ENCODE results near the gene ZNF324B.

GRCh38 chr19:58434217-58434616 lies 17.2 kb upstream of the ZNF324B start:
- TF ChIP-seq, protein P1, sequence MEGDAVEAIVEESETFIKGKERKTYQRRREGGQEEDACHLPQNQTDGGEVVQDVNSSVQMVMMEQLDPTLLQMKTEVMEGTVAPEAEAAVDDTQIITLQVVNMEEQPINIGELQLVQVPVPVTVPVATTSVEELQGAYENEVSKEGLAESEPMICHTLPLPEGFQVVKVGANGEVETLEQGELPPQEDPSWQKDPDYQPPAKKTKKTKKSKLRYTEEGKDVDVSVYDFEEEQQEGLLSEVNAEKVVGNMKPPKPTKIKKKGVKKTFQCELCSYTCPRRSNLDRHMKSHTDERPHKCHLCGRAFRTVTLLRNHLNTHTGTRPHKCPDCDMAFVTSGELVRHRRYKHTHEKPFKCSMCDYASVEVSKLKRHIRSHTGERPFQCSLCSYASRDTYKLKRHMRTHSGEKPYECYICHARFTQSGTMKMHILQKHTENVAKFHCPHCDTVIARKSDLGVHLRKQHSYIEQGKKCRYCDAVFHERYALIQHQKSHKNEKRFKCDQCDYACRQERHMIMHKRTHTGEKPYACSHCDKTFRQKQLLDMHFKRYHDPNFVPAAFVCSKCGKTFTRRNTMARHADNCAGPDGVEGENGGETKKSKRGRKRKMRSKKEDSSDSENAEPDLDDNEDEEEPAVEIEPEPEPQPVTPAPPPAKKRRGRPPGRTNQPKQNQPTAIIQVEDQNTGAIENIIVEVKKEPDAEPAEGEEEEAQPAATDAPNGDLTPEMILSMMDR (IDR thresholded peaks at IDR 0.05; ENCODE audit: poor library complexity) = no peak
- TF ChIP-seq EZH2 (IDR thresholded peaks at IDR 0.05; ENCODE audit: borderline replicate concordance) = no peak

Data from hepatocyte (in vitro differentiated cells).